Astrocyte (in vitro differentiated cells and primary cell): Measurements from ENCODE around the gene CPTP.

ENCODE experiments used
- CTCF ChIP-seq: IDR thresholded peaks from 2 replicates; pipeline ENCODE4 v1.5.1; 2011; ENCODE audit warnings: low read depth, mild to moderate bottlenecking, inconsistent platforms, low read length, moderate library complexity; ENCODE audit not compliant: insufficient read depth
- EZH2 ChIP-seq: IDR thresholded peaks from 2 replicates; pipeline ENCODE4 v1.6.1; 2012; ENCODE audit warnings: mild to moderate bottlenecking, low read length, inconsistent platforms; ENCODE audit not compliant: insufficient read depth

- TF ChIP-seq CTCF (no peak), EZH2 (no peak)
These were observed 8.3 kb downstream of the CPTP start for GRCh38 chr1:1332774-1333480.
